Muscle of arm (tissue), 12 donors: ENCODE measurements around the gene FAM131C. TPM values are rescaled to one million over a fixed set of nuclear protein-coding genes. Genes with fewer than 3 reads are reported as not detected.
"Not testable (repeated sequence)": the region's sequence is repeated elsewhere in the genome, so short reads cannot be mapped to it uniquely, and the experiment has no call there.

Source experiments
- DNase-seq: peaks from one replicate; pipeline ENCODE4 v3.0.0-alpha.2; 2013
- polyA plus RNA-seq, 12 donors: library from polyadenylated mRNA; unstranded; fragments of 120-200 nt; gene quantifications; one replicate each; pipeline ENCODE4 v1.2.1, GENCODE V29; 2013; ENCODE audit not compliant: insufficient read length in 12 of 12

The FAM131C gene
- polyA plus RNA-seq, 12 donors = 0.07 to 1.0 (median 0.25) TPM; not detected in 5

DNA sequence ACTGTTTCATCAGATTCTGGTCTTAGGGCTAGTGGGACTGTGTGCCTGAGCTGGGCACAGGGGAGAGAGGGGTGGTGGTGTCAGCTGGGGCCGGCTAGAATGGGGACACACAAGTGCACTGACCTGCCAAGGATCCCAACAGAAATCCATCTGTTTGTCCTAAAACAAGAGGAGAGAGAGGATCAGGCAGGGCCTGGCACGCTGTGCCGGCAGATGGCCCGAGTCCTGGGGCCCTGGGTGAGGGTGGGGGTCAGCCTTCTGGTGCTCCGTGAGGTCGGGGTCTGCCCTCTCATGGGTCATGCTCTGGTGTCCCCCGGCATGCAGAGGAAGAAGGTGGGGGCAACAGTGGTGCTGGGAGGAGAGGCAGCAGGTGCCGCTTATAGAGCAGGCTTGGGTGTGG is 33.6 kb downstream of the FAM131C start:
- not testable (repeated sequence) for DNase-seq

DNA sequence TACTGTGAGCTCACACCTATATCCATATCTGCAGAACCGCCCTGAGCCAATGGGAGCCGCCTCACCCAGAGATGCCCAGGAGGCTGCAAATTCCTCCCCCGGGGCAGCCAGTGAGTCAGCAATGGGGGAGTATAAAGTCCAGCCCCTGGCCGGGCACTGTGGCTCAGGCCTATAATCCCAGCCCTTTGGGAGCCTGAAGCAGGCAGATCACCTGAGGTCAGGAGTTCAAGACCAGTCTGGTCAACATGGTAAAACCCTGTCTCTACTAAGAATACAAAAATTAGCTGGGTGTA is 34.9 kb downstream of the FAM131C start:
- DNase-seq = no peak

DNA sequence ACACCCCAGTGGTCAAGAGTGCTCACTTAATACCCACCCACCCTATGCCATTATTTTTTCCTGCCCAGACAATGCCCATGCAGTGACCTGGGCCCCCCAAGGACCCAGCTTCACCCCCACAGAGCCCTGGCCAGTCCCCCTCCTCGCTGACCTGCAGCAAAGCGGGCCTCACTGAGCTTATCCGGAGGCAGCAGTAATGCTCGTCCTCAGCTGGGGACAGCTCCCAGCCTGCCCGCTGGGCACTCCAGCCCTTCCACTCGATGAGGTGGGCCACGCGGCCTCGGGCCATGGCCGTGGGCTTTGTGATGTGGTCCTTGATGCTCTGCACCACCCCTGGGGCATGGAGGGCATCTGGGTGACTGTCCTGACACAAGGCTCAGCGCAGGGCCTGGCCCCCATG is 37.0 kb downstream of the FAM131C start:
- not testable (repeated sequence) for DNase-seq

DNA sequence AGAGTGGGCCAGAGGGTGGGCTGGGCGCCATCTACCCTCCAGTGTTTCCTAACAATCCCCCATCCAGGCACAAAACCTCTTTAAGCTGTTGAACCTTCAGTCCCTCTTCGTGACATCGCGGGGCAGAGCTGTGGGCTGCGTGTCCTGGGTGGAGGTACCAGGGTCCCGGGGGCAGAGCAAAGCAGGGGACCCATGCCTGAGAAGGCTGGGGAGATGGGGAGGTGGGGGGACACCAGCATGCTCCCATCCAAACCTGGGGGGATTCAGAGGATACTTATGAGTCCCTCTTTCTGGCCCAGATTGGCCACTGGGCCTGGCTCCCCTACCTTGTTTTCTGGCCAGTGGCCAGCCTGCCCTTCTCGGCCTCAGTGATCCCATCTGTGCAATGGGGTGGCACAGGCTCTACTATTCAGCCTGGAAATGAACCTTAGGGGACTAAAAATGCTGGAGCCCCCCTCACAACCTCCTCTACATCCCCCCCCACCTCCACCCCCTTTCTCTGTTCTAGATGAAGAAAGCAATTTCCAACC is 40.3 kb downstream of the FAM131C start:
- not testable (repeated sequence) for DNase-seq

DNA sequence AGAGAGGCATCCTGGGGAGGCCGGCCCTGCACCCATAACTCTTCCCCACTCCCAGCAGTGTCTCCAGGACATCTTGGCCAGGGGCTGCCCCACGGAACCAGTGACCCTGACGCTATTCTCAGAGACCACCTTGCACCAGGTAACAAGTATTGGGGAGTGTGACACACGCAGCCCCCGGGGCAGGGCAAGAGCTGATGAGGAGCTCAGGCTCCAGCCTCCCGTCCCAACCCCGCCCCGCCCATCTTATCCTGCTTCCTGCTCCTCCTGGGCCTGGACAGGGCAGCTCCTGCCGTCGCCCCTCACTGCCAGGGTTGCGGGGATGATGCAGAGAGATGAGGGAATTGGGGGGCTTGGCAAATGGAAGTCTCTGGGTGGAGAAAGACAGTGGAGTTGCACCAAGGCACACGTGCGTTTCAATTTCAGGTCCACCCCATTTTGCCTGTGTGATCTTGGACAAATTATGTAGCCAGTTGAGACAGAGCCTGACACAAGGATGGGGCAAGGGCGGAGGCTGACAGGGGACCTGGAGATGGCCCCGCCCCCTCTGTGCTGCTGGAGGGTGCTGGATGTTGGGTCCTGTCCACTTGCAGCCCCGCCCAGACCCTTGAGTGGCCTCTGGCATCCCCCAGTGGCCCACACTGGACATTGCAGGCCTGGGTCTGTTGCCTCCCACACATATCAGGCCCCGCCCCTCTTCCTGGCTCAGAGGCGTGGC is 40.9 kb downstream of the FAM131C start:
- DNase-seq = peak; percentile 73

DNA sequence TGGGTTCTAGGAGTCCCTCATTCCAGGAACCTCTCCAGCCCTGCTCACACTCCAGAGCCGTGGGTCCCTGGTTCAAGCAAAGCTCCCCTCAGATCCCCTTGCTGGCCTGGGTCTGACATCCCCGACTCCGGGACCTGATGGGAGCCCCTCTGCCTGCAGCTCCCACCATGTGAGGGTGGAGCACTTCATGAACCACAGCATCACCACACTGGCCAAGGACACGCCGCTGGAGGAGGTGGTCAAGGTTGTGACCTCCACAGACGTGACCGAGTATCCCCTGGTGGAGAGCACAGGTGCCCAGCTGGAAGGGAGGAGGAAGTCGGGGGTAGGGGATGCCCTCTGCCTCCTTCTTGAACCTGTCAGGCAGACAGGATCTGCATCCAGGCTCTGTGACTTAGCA is 41.9 kb downstream of the FAM131C start:
- DNase-seq = no peak

DNA sequence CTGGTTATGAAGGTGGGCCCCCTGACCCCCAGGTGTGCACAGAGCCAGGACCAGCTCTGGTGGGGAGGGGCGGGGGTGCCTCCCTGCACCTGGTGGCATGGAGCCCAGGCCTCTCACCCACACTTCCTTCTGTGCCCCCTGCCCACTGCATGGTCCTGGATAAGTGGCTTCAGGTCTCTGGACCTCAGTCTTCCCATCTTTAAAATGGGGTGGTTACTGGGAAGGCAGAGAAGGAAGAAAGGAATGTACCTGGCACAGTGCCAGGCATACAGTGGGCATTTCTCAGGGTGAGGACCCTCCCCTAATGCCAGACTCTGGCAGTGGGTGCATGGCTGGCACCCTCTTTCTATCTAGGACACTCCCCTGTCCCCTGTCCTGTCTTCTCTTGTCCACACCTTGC is 44.2 kb downstream of the FAM131C start:
- no peak for DNase-seq

DNA sequence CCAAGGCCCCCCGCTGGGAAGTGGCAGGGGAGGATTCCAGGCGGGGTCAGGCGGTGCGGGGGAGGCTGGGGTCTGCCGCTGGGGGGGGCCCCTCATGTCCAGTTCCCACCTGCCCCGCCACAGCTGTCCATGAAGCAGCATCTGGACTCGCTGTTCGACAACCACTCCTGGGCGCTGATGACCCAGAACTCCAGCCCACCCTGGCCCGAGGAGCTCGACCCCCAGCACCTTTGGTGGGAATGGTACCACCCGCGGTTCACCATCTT is 44.5 kb downstream of the FAM131C start:
- not testable (repeated sequence) for DNase-seq

DNA sequence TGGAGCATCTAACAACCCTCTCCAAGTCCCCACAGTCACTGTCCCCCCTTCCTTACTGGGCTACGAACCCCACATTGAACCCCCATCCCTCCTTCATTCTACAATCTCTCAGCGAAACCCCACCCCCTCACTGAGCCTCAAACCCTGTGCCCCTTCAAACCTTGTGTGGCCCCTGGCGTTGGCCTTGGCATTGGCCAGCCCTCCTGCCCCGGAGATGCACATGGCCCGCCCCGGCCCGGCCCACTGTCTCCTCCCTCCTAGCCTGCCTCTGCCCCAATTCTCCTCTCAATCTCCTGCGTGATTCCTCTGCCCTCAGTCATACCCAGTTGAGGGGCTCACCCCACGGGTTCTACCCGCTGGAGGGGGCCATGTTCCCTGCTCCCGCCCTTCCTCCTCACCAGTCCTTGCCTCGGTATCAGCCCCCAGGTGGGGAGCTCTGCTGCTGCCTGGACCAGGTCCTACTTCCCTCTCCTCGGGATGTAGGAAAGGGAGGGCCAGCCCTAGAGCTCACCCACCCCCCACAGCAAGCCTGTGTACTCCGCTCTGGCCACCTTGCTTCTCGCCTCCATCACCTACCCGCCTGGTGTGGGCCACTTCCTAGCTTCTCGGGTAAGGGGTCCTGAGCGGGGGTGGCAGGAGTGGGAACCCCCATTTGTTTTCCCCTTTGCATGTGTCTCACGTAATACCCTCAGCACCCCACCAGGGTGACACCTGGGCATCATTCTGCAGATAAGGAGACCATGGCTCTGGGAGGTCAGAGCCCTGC is 45.0 kb downstream of the FAM131C start:
- no peak for DNase-seq

DNA sequence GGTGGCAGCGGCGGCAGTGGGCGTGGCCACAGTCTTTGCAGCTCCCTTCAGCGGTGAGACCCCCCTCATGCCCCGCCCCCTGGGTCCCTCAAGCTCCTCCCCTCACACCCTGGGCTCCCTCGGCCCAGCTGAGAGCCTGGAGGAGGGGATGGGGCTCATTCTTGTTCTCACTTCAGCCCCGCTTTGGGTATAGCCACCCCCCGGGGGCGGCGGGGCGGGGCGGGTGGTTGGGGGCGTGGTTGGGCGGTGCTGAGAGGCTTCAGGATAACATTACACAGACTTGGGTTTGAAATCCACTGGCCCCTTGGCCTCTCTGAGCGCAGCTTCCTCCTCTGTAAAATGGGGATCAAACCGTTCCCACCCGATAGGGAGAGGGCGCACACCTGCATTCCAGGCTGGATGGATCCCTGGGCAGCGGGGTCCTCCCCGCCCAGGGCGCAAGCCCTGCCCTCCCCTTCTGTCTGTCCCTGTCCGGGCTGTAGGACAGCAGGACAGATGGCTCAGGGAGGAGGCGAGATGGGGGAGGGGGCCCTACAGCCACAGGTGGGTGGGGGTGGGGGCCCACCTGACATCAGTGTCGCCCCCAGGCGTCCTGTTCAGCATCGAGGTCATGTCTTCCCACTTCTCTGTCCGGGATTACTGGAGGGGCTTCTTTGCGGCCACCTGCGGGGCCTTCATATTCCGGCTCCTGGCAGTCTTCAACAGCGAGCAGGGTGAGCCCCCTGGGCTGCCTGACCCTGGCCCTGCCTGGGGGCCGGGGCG is 46.5 kb downstream of the FAM131C start:
- DNase-seq = no peak

DNA sequence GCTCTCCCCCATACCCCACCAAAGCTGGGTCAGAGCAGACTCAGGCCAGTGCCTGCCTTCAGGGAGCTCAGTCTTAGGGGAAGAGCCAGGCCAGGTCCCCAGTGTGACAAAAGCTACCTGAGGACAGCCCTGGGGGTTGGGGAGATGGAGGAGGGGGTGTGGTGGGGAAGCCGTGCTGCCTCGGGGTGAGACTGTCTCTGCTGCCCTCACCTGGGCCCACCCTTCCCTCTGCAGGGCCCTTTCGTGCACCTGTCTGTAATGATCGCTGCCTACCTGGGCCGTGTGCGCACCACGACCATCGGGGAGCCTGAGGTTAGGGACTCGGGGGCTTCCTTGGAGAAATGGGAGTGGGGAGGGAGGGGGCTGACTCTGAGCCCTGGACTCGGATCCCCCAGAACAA is 47.1 kb downstream of the FAM131C start:
- DNase-seq = not testable (repeated sequence)

DNA sequence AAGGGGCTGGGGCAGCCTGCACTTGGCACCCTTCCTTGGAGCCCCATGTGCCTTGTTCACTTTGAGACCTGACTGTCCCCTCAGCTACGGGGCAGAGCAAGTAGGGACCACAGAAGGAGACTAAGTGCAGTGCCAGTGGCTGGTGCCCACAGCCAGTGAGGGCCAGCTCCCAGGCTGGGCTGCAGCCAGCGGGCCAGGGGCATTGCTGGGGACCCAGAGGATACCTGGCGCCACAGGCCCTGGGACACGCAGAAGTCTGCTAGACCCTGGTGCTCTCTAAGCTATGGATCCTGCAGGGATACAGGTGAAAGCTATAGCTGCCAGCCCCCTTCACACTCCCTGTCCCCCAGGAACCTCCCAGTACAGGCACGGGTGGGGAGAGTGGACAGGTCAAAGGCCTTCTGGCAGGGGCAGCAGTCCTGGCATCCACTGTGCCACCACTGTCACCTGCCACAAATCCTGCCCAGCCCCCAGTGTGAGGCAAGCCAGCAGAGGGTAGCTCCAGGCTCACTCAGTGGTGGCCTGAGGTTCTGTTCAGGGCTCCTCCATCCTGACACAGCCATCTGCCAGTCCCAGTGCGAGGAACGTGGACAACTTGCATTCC is 50.3 kb downstream of the FAM131C start:
- DNase-seq = no peak

DNA sequence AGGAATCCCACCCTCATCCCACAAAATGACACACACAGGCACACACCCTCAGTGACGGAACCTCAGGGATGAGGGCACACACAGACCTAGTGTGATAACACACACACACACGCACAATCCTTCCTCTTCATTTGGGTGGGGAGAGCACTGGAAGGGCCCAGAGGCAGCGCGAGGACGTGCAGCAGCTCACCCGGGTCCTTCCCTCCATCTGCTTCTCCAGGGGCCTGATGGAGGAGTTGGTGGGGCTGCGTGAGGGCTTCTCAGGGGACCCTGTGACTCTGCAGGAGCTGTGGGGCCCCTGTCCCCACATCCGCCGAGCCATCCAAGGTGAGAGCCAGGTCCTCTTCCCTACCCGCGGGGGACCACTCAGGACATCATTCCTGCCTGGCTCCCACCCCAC is 51.1 kb downstream of the FAM131C start:
- no peak for DNase-seq

DNA sequence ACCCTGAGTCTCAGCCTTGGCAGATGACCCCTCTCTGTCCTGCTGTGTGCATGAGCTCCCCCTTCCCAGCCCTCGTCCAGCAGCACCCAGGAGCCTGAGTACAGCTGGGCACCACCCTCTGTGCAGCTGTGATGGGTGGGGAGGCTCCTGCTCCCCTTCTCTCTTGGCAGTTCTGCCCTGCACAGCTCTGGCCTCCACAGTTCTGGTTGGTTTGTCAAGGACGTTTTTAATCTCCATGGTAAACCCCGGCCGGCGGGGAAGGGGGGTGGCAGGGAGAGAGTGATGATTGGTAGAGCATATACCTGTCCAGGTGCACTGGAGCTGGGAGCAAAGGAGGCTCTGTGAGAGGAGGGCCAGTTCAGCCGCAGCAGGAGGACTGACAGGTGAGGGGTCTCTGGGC is 51.8 kb downstream of the FAM131C start, which contains the start of gene CLCNKA:
Gene CLCNKA, plus strand, starts transcription at position 356 of the 400 bp plus-strand sequence. CDS start 584 bp downstream, outside the sequence.
- DNase-seq = no peak

DNA sequence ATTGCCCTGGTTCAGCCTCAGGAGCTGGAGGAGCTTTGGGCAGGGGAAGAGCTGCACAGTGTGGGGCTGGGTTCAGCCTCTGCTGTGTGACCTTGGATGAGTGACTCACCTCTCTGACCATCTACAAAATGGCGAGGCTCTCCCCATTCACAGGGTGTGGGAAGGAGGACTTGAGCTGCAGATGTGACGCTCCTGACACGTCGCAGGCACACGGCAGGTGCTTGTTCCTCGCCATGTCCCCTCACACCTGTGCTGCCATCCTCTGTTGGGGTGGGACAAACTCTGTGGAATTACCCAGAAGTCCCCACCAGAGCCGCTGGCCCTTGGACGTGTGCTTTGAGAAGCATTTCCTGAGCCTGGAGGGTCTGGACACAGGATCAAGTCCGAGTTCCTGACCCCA is 52.6 kb downstream of the FAM131C start:
- DNase-seq = not testable (repeated sequence)

DNA sequence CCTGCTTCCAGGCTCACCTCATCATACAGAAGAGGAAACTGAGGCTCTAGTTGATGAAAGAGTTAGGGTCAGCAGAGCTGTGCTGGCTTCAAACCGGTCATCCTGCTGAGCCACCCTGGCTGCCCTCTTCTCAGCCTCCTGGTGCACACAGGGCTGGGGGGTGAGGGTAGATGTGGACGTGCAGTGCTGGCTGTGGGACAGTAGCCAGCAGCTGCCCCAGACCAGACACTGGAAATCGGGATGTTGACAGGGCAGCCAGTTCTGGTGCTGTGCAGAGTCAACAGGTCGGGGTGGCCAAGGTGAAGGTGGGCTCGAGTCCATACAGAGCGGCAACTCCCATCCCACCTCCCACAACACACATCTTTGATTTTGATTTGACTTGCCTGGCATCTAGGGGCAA is 53.1 kb downstream of the FAM131C start:
- DNase-seq = no peak

DNA sequence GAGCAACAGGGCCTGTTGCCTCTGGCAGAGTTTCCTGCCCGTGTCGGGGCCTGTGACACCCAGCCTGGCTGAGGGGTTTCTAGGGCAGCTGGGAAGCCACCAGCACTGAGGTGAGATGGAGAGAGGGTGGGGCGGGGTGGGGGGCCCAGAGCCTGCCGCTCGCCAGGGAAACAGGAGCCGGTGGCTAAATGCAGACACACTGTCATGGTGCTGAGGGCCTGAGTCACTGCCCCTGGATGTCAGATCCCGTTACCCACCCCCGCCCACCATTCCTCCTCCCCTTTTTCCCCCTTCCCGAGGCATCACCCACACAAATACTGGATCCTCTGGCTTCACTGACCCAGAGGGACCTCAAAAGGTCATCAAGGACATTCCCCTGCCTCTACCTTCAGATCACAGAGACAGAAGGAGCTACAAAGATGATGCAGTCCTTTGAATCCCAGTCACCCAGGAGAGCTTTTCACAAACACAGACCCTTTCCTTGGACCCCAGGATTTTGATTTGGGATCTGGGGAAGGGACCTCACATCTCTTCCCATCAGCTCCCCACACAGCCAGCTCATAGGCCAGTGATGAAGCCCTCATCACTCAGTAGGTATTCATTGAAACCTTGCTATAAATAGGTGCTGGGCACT is 53.7 kb downstream of the FAM131C start:
- no peak for DNase-seq

DNA sequence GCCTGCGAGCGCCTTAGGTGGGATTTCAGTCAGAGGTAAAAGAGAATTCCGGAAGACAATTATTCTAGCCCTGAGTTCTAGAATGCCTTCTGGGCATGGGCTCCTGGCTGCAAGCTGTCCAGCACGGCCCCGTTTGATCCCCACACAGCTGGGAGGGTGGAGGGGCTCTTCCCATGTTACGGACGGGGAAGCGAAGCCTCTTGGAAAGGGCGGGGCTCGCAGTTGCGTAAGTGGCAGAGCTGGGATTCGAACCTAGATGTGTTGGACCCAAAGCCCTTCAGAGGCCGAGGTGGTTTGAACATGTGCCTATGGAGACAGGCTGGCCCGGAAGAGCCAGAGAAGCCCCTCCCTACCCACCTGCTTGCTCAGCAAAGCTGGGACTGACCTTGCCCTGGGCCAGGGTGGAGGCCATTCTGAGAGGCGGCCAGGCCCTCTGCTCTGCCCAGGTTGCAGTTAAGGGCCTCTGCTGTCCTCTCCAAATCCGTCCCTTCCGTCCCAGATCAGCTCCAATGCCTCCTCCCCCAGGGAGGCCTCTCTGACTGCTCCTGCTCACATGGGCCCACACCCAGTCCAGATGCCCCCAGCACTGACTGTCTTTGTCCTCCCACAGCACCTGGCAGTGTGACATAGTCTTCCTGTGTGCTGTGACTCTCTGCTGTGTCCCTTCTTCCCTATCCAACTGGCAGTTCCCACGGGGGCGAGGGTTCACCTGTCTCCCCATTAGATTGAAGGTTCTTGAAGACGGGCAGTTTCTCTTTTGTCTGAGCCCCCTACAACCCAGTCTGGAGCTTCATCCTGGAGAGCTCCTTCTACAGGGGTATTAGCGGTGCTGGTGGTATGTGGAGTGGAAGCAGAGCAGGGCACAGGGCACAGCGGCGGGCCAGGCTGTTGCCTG is 54.5 kb downstream of the FAM131C start:
- DNase-seq = no peak

DNA sequence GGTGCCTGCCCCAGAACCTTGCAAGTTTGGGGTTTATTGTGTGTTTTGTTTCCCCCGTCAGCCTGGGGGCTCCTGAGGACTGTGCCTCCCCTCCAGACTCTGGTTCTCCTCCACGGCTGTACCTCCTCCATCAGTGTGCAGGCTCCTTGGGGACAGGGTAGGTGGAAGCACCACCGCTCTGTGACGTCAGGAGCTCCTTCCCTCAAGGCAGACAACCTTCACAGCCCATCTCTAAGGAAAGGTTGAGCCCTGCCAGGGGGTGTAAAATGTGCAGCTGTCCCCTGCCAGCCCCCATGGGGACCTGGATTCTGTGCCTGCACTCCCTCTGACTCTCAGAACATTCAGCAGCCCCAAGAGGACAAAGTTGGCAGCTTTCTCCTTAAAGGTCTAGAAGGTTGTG is 55.1 kb downstream of the FAM131C start:
- no peak for DNase-seq

DNA sequence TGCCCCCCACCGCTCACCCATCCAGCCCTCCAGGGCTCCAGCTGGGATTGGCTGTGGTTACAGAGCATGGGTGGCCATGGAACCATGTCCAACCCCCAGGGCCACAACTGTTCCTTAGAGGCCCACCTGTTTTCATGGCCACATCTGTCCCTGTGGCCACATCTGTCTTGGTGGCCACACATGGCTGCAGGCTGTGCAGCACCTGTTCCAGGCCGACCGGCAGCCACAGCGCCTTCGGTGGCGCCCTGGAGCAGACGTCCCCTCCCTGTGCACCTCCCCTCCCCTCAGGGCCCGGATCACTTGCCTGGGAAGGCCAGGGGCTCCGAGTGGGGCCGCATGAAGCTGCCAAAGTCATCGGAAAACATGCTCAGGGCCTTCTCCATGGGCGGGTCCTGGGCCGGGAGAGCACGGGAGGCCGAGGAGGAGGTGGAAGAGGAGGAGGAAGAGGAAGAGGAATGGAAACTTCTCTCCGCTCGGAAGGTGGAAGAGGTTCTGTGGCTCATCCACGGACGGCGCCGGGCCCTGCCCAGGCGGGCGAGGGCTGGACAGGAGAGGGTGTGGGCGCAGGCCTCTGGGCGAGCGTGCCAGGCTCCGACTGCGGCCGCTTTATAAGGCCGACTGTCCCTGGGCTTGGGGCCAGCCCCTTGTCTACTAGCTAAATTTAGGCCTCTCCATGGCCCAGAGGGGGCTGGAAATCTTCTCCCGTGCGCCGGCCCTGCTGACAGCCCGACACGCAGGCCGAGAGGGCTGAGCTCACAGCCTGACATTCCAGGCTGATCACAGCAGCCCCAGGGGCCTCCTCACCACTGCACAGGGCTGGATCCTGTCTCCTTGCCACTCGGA is 55.8 kb downstream of the FAM131C start, which contains the start of gene HSPB7:
Gene HSPB7, minus strand, starts transcription at position 583 of the 843 bp plus-strand sequence. Its CDS starts 80 bp downstream, at position 503.
- DNase-seq = peak; percentile 89
